A549 treated with AZD9567 at 1 μM for 4 hours (cell line): ENCODE results near the gene GABRR1. TPM values are rescaled to one million over a fixed set of nuclear protein-coding genes. Genes with fewer than 3 reads are reported as not detected.

Source experiments
- total RNA-seq: library from RNA; stranded (reverse); fragments of 200-300 nt; extraction: Qiagen RNA extraction; gene quantifications from 5 replicates; pipeline ENCODE4 v1.2.3, GENCODE V29; 2022; ENCODE audit not compliant: insufficient read depth

Gene GABRR1
- total RNA-seq = not detected in 5 replicates

GRCh38 chr6:89217299-89217910, at the start of gene GABRR1:
Gene GABRR1 (minus strand): TSS chr6:89217358. CDS start chr6:89217322, 36 bp downstream.

GRCh38 chr6:89145956-89146717, 71.0 kb downstream of the GABRR1 start, which contains the start of gene PM20D2:
Gene PM20D2 (plus strand): TSS chr6:89146055. CDS start chr6:89146145, 90 bp downstream.

Other genes starting within 250 kb of the GABRR1 start
- gene PNRC1, start 136.6 kb downstream of the GABRR1 start, total RNA-seq = 20.6 to 33.4 TPM (median 30.8 TPM) in 5 replicates
- 0.84 to 1.4 TPM (median 1.3 TPM) in 4 of 5 replicates, not detected in the other for gene SRSF12, start 99.3 kb downstream of the GABRR1 start, total RNA-seq
- 8.8 to 17.0 TPM (median 14.5 TPM) in 5 replicates for gene PM20D2, start 71.3 kb downstream of the GABRR1 start, total RNA-seq
- 0.07 to 0.10 TPM (median 0.09 TPM) in 3 of 5 replicates, not detected in the others for gene GABRR2, start 97.9 kb upstream of the GABRR1 start, total RNA-seq
- 12.6 to 18.2 TPM (median 15.3 TPM) in 5 replicates for gene UBE2J1, start 135.4 kb upstream of the GABRR1 start, total RNA-seq
- gene RRAGD, start 194.9 kb upstream of the GABRR1 start, total RNA-seq = 1.2 to 3.8 TPM (median 3.5 TPM) in 5 replicates
- gene ANKRD6, start 215.8 kb upstream of the GABRR1 start, total RNA-seq = 0.94 to 3.5 TPM (median 1.9 TPM) in 5 replicates